ENCODE results near the gene FOS. TPM values are rescaled to one million over a fixed set of nuclear protein-coding genes. Genes with fewer than 3 reads are reported as not detected.

The FOS gene
- total and polyA plus RNA-seq, 2 donors (not counting 1 experiment from before 2014, with no cell fraction given): 103 to 4,077 TPM

DNA sequence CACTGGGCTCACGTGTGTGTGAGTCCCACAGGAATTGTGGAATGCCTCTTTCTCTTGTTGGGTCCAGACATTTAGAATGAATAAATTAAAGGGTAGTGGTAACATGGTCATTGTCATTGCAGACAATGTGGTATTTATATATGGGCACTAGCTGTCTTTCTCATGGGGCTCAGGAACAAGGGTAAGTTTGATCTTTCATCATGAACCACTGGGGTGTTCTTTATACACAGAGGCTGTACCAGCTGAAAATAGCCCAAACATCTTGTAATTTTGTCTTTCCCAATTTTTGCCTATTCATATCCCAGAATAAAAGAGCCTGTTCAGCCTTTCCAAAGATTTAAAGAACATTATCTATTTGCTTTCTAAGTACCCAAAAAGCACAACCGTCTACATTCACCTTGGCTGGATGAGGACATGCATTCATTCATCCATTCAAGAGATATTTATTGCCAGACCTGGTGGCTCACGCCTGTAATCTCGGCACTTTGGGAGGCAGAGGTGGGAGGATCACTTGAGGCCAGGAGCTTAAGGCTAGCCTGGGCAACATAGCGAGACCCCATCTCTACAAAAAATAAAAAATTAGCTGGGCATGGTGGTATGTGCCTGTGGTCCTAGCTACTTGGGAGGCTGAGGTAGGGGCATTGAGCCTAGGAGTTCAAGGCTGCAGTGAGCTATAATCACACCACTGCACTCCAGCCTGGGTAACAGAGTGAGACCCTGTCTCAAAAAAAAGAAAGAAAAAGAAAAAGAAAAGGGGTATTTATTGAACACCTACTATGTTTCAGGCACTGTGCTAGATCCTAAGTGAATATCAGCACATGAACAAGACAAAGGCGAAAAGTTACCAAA lies 4.4 kb upstream of the FOS start:
- TF ChIP-seq, protein P1, sequence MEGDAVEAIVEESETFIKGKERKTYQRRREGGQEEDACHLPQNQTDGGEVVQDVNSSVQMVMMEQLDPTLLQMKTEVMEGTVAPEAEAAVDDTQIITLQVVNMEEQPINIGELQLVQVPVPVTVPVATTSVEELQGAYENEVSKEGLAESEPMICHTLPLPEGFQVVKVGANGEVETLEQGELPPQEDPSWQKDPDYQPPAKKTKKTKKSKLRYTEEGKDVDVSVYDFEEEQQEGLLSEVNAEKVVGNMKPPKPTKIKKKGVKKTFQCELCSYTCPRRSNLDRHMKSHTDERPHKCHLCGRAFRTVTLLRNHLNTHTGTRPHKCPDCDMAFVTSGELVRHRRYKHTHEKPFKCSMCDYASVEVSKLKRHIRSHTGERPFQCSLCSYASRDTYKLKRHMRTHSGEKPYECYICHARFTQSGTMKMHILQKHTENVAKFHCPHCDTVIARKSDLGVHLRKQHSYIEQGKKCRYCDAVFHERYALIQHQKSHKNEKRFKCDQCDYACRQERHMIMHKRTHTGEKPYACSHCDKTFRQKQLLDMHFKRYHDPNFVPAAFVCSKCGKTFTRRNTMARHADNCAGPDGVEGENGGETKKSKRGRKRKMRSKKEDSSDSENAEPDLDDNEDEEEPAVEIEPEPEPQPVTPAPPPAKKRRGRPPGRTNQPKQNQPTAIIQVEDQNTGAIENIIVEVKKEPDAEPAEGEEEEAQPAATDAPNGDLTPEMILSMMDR (IDR thresholded peaks at IDR 0.05): no peak
- TF ChIP-seq EZH2 (IDR thresholded peaks at IDR 0.05; ENCODE audit: borderline replicate concordance, insufficient read depth, low read depth, low read length, poor library complexity, severe bottlenecking): no peak
- Histone ChIP-seq H3K36me3 (replicated peaks in 1 of 2; ENCODE audit: control extremely low read depth in 1 of 2, control insufficient read depth in 1 of 2, extremely low read depth in 1 of 2, insufficient read depth in 2 of 2, low read length in 1 of 2) (no peaks in the 10 kb centered on the region), H3K27ac (ENCODE audit: low read length in 2 of 2) (peak overlapping the region; percentile 64 to 71), H3K4me1 (ENCODE audit: control insufficient read depth in 2 of 2, insufficient read depth in 2 of 2, low read length in 2 of 2) (peaks cover 45 to 54% of the 10 kb centered on the region in 2 donors), H4K20me1 (ENCODE audit: control insufficient read depth, insufficient read depth, low read length, poor library complexity, severe bottlenecking) (peaks cover 6% of the 10 kb centered on the region), H3K9me3 (ENCODE audit: control extremely low read depth in 1 of 3, control insufficient read depth in 2 of 3, insufficient read depth in 1 of 3, low read length in 2 of 3) (peaks cover 0 to 4% (median 0%) of the 10 kb centered on the region in 3 donors), H2AFZ (ENCODE audit: insufficient read depth, low read depth, low read length, poor library complexity, severe bottlenecking) (no peak overlapping the region), H3K79me2 (ENCODE audit: control insufficient read depth, insufficient read depth, low read length) (peaks cover 4% of the 10 kb centered on the region), H3K4me3 (ENCODE audit: control extremely low read depth in 1 of 5, extremely low read depth in 1 of 5, insufficient read depth in 1 of 5, low read depth in 2 of 5, low read length in 4 of 5) (peak overlapping the region in 2 of 5 experiments; percentile 4 to 11), H3K4me2 (replicated peaks; ENCODE audit: low read depth, low read length, poor library complexity, severe bottlenecking) (peak overlapping the region; percentile 55), H3K27me3 (replicated peaks in 1 of 4; ENCODE audit: control extremely low read depth in 1 of 4, control insufficient read depth in 3 of 4, insufficient read depth in 4 of 4, low read length in 3 of 4) (peaks cover 0 to 28% (median 13%) of the 10 kb centered on the region in 4 experiments), H3K9ac (ENCODE audit: low read length) (peak overlapping the region; percentile 11)
- WGBS (ENCODE audit: insufficient coverage): 63% methylated on average over 5 of the region's 6 CpGs
- peak overlapping the region; percentile 85 for H3K4me3 Mint-ChIP-seq
- peak overlapping the region; percentile 95 for H3K27ac Mint-ChIP-seq
- DNase-seq (no peak), ATAC-seq (ENCODE audit: low read depth) (no peak)
- intact Hi-C loops (cut with micrococcal nuclease): loop anchor here (1.0 kb wide), 3 partner anchors 15 to 85 kb away; no protein-coding TSS in a partner anchor
- H3K4me1 Mint-ChIP-seq: peaks cover 49% of the 10 kb centered on the region
- POLR2A ChIA-PET: interaction anchor here (2.3 kb wide), 1 partner anchor 15 kb away, joined by 12 read pairs; no protein-coding TSS in a partner anchor
- CTCF ChIA-PET: interaction anchor here (0.9 to 2.8 kb wide), 5 partner anchors 9 to 24 kb away, joined by 3 to 11 read pairs (median 6); no protein-coding TSS in a partner anchor
- H3K9me3 Mint-ChIP-seq (ENCODE audit: insufficient read depth): no peaks in the 10 kb centered on the region
- peaks cover 20% of the 10 kb centered on the region for H3K27me3 Mint-ChIP-seq
